ENCODE measurements around the gene STAG2.

STAG2 gene

GRCh38 chrX:123943074-123943473 is 18.4 kb upstream of the STAG2 start:
- H3K4me3 ChIP-seq (ENCODE audit: low read depth, low read length), result no peak overlapping the region
- TF ChIP-seq CTCF (IDR thresholded peaks at IDR 0.05; ENCODE audit: low read depth, low read length), result no peak

- H3K4me3 ChIP-seq (ENCODE audit: low read depth, low read length), result no peak overlapping the region
- no peak for TF ChIP-seq CTCF (IDR thresholded peaks at IDR 0.05; ENCODE audit: low read depth, low read length)
Observed at GRCh38 chrX:123943488-123943887, 18.0 kb upstream of the STAG2 start.

- no peak for TF ChIP-seq CTCF (IDR thresholded peaks at IDR 0.05; ENCODE audit: low read depth, low read length)
- no peak overlapping the region for H3K4me3 ChIP-seq (ENCODE audit: low read depth, low read length)
Observed at GRCh38 chrX:123949846-123950245, 11.7 kb upstream of the STAG2 start.

GRCh38 chrX:123959281-123960063 is 2.0 kb upstream of the STAG2 start:
- TF ChIP-seq CTCF (IDR thresholded peaks at IDR 0.05; ENCODE audit: low read depth, low read length), result no peak
- H3K4me3 ChIP-seq (ENCODE audit: low read depth, low read length), result peak overlapping the region; percentile 65

- TF ChIP-seq CTCF (IDR thresholded peaks at IDR 0.05; ENCODE audit: low read depth, low read length), result no peak
- peak overlapping the region; percentile 65 for H3K4me3 ChIP-seq (ENCODE audit: low read depth, low read length)
Observed at GRCh38 chrX:123960956-123961267, 594 bp upstream of the STAG2 start.

- peak overlapping the region; percentile 65 for H3K4me3 ChIP-seq (ENCODE audit: low read depth, low read length)
- no peak for TF ChIP-seq CTCF (IDR thresholded peaks at IDR 0.05; ENCODE audit: low read depth, low read length)
Observed at GRCh38 chrX:123962006-123962467, 531 bp downstream of the STAG2 start.

- H3K4me3 ChIP-seq (ENCODE audit: low read depth, low read length), result peak overlapping the region; percentile 65
- TF ChIP-seq CTCF (IDR thresholded peaks at IDR 0.05; ENCODE audit: low read depth, low read length), result no peak
Observed at GRCh38 chrX:123962794-123963373, 1.4 kb downstream of the STAG2 start.
